HUES64 (cell line): ENCODE data around the gene TENM4.

Source experiments
- H3K27ac ChIP-seq: 2 replicates; pipeline ENCODE4 v1.7.0; 2013; ENCODE audit warnings: low read depth, low read length, inconsistent platforms
- H3K27me3 ChIP-seq: 2 replicates; pipeline ENCODE4 v1.6.1; 2013; ENCODE audit warnings: mild to moderate bottlenecking, low read length; ENCODE audit not compliant: insufficient read depth
- H3K36me3 ChIP-seq: 2 replicates; pipeline ENCODE4 v1.6.1; 2013; ENCODE audit warnings: mild to moderate bottlenecking, low read length; ENCODE audit not compliant: insufficient read depth
- H3K4me1 ChIP-seq: 2 replicates; pipeline ENCODE4 v1.6.1; 2013; ENCODE audit warnings: mild to moderate bottlenecking, low read length, moderate library complexity; ENCODE audit not compliant: insufficient read depth
- H3K4me3 ChIP-seq: 2 replicates; pipeline ENCODE4 v1.5.1; 2013; ENCODE audit warnings: mild to moderate bottlenecking, low read length, moderate library complexity
- H3K9ac ChIP-seq: 2 replicates; pipeline ENCODE4 v1.6.1; 2013; ENCODE audit warnings: mild to moderate bottlenecking, low read depth, low read length
- H3K9me3 ChIP-seq: 2 replicates; pipeline ENCODE4 v1.6.1; 2013; ENCODE audit warnings: low read depth, low read length; ENCODE audit not compliant: insufficient read depth
- WGBS: fragments of 150-250, 120-280 bp; methylation state at CpG from one replicate; pipeline ENCODE4 v1.1.7; 2013; ENCODE audit warnings: missing lambda C conversion rate; 5-methylcytosine and 5-hydroxymethylcytosine counted together

The TENM4 gene

GRCh38 chr11:78603792-78604191 lies 837.0 kb downstream of the TENM4 start:
- no peaks in the 10 kb centered on the region for H3K36me3 ChIP-seq
- no peaks in the 10 kb centered on the region for H3K27me3 ChIP-seq
- no peak overlapping the region for H3K27ac ChIP-seq
- H3K9me3 ChIP-seq: no peaks in the 10 kb centered on the region
- H3K9ac ChIP-seq: no peak overlapping the region
- 0 out of 2 replicates have a peak, but pooled peaks cover 3% of the 10 kb centered on the region for H3K4me1 ChIP-seq
- H3K4me3 ChIP-seq: no peak overlapping the region
- 56% methylated on average over 1 of the region's 1 CpG for WGBS
